Muscle of arm (tissue), 12 donors: ENCODE data around the gene PPP2R5B. TPM values are rescaled to one million over a fixed set of nuclear protein-coding genes. Genes with fewer than 3 reads are reported as not detected.

ENCODE experiments used
- DNase-seq: peaks from one replicate; pipeline ENCODE4 v3.0.0-alpha.2; 2013
- polyA plus RNA-seq, 12 donors: library from polyadenylated mRNA; unstranded; fragments of 120-200 nt; gene quantifications; one replicate each; pipeline ENCODE4 v1.2.1, GENCODE V29; 2013; ENCODE audit not compliant: insufficient read length in 12 of 12

The PPP2R5B gene
- polyA plus RNA-seq, 12 donors = 9.6 to 14.2 (median 12.3) TPM; not detected in 1

- no peak for DNase-seq
These were observed 1.3 kb downstream of the PPP2R5B start for GRCh38 chr11:64925536-64926436.

- DNase-seq = no peak
These were observed 2.2 kb downstream of the PPP2R5B start for GRCh38 chr11:64926689-64927088.

GRCh38 chr11:64928957-64929356 lies 4.5 kb downstream of the PPP2R5B start:
- DNase-seq = no peak

GRCh38 chr11:64929625-64930024 lies 5.1 kb downstream of the PPP2R5B start:
- no peak for DNase-seq

- DNase-seq = no peak
These were observed 5.9 kb downstream of the PPP2R5B start for GRCh38 chr11:64930340-64930739.

- no peak for DNase-seq
These were observed 6.8 kb downstream of the PPP2R5B start for GRCh38 chr11:64931290-64931689.

GRCh38 chr11:64932324-64932723 lies 7.8 kb downstream of the PPP2R5B start:
- no peak for DNase-seq

GRCh38 chr11:64933213-64933934 lies 8.9 kb downstream of the PPP2R5B start:
- DNase-seq = no peak

- DNase-seq = no peak
These were observed 9.6 kb downstream of the PPP2R5B start for GRCh38 chr11:64933935-64934681.

- DNase-seq = no peak
These were observed 10.3 kb downstream of the PPP2R5B start for GRCh38 chr11:64934682-64935358.

- DNase-seq = no peak
These were observed 11.0 kb downstream of the PPP2R5B start, which contains the start of gene GPHA2 for GRCh38 chr11:64935359-64936081. Gene GPHA2 (minus strand): TSS chr11:64935893. CDS start chr11:64935460, 433 bp downstream.

GRCh38 chr11:64936539-64936938 lies 12.1 kb downstream of the PPP2R5B start:
- DNase-seq = no peak

GRCh38 chr11:64947208-64947814 lies 22.8 kb downstream of the PPP2R5B start:
- DNase-seq = no peak

GRCh38 chr11:64951529-64951928 lies 27.0 kb downstream of the PPP2R5B start:
- DNase-seq = no peak

- DNase-seq = no peak
These were observed 29.7 kb downstream of the PPP2R5B start for GRCh38 chr11:64954201-64954600.

GRCh38 chr11:64959498-64959897 lies 35.0 kb downstream of the PPP2R5B start:
- no peak for DNase-seq

- no peak for DNase-seq
These were observed 36.2 kb downstream of the PPP2R5B start for GRCh38 chr11:64960719-64961118.

- no peak for DNase-seq
These were observed 38.7 kb downstream of the PPP2R5B start for GRCh38 chr11:64963072-64963631.

- no peak for DNase-seq
These were observed 42.9 kb downstream of the PPP2R5B start for GRCh38 chr11:64967375-64967774.

- DNase-seq = no peak
These were observed 44.7 kb downstream of the PPP2R5B start for GRCh38 chr11:64969209-64969608.
